Endodermal cell (in vitro differentiated cells): ENCODE measurements around the gene NUP107. TPM values are rescaled to one million over a fixed set of nuclear protein-coding genes. Genes with fewer than 3 reads are reported as not detected.

Experiments used
- DNase-seq: peaks from one replicate; pipeline ENCODE4 v3.0.0-alpha.2; 2017
- H3K27ac ChIP-seq: 2 replicates; pipeline ENCODE4 v1.5.1; 2013; ENCODE audit warnings: mild to moderate bottlenecking, low read depth, low read length, moderate library complexity
- H3K27me3 ChIP-seq: 2 replicates; pipeline ENCODE4 v1.6.1; 2013; ENCODE audit warnings: mild to moderate bottlenecking, low read length, moderate library complexity; ENCODE audit not compliant: insufficient read depth, control insufficient read depth, poor library complexity, severe bottlenecking
- H3K36me3 ChIP-seq: 2 replicates; pipeline ENCODE4 v1.7.0; 2013; ENCODE audit warnings: mild to moderate bottlenecking, low read length, moderate library complexity; ENCODE audit not compliant: control insufficient read depth, insufficient read depth
- H3K4me1 ChIP-seq: one replicate; pipeline ENCODE4 v1.7.0; 2013; ENCODE audit warnings: low read length; ENCODE audit not compliant: control insufficient read depth, insufficient read depth
- H3K4me3 ChIP-seq: 2 replicates; pipeline ENCODE4 v1.5.1; 2013; ENCODE audit warnings: mild to moderate bottlenecking, low read length, moderate library complexity
- H3K9ac ChIP-seq: 2 replicates; pipeline ENCODE4 v1.6.1; 2013; ENCODE audit warnings: mild to moderate bottlenecking, low read length, moderate library complexity; ENCODE audit not compliant: poor library complexity, severe bottlenecking; ENCODE audit errors: extremely low read depth
- H3K9me3 ChIP-seq: 2 replicates; pipeline ENCODE4 v1.6.1; 2013; ENCODE audit warnings: mild to moderate bottlenecking, low read length, moderate library complexity; ENCODE audit not compliant: control insufficient read depth
- H3K27ac Mint-ChIP-seq: 2 replicates; pipeline ENCODE4 v1.8.0; 2020; ENCODE audit warnings: mixed read lengths
- H3K27me3 Mint-ChIP-seq: 2 replicates; pipeline ENCODE4 v1.8.0; 2021; ENCODE audit warnings: mild to moderate bottlenecking, mixed read lengths; ENCODE audit not compliant: insufficient read depth
- H3K36me3 Mint-ChIP-seq: 2 replicates; pipeline ENCODE4 v1.8.0; 2020; ENCODE audit warnings: low read depth, mixed read lengths
- H3K4me1 Mint-ChIP-seq: 2 replicates; pipeline ENCODE4 v1.8.0; 2020; ENCODE audit warnings: mixed read lengths
- H3K4me3 Mint-ChIP-seq: 2 replicates; pipeline ENCODE4 v1.8.0; 2020; ENCODE audit warnings: mild to moderate bottlenecking, moderate library complexity, mixed read lengths
- H3K9me3 Mint-ChIP-seq: 2 replicates; pipeline ENCODE4 v1.8.0; 2020; ENCODE audit warnings: mild to moderate bottlenecking, mixed read lengths
- CTCF ChIP-seq: fragments of 200-600 bp; sonication (generic); conservative IDR thresholded peaks from 2 replicates; pipeline ENCODE4 v1.5.0; 2021; ENCODE audit warnings: antibody characterized with exemption, mild to moderate bottlenecking
- WGBS, 2 experiments: methylation state at CpG; one replicate each; pipeline versions ENCODE4 v1.1.5 to v1.1.7; 2013; ENCODE audit warnings: missing lambda C conversion rate in 2 of 2, mixed read lengths in 1 of 2; ENCODE audit not compliant: insufficient coverage in 1 of 2, insufficient read length in 1 of 2; 5-methylcytosine and 5-hydroxymethylcytosine counted together
- total RNA-seq, 2 donors: library from RNA; stranded (reverse); fragmentation: NEBNext Ultra II Directional in 1 of 2; extraction: Animal tissue kit (Norgen Biotek cat#: 25700) in 1 of 2; gene quantifications; 2 replicates in 1 of 2; 3 replicates in 1 of 2; pipeline ENCODE4 v1.2.1, GENCODE V29; 2021

Gene NUP107
- total RNA-seq, 2 donors from 2014 or later: 116 to 130 TPM

- Mint-ChIP-seq H3K36me3 (peaks cover 70% of the 10 kb centered on the region), H3K9me3 (no peaks in the 10 kb centered on the region)
- no peak for TF ChIP-seq CTCF
Measured at GRCh38 chr12:68761901-68762630, 75.3 kb downstream of the NUP107 start.

DNA sequence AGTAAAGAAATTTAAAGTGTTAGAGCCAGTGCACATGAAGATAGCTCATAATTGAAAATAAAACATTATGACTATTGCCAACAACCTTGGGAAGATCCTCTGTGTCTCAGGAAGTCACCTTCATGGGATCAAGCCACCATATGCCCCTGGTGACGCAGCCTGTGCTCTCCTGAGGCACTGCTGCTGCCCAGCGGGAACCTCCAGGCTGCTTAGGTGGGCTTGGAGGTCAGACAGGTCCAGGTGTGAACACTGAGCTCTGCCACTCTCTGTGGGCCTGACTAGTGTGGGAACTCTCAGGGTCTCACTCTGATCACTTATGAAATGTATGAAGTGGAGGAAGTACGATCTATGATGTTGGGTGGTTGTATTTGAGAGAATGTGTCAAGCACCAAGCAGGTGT, 75.9 kb downstream of the NUP107 start:
- Histone ChIP-seq H3K27ac (no peak overlapping the region), H3K36me3 (peaks cover 51% of the 10 kb centered on the region), H3K9me3 (no peaks in the 10 kb centered on the region), H3K4me1 (no peaks in the 10 kb centered on the region), H3K4me3 (no peak overlapping the region), H3K27me3 (no peaks in the 10 kb centered on the region), H3K9ac (no peak overlapping the region)
- DNase-seq: no peak
- 94 to 100% methylated on average over 1 to 3 of the region's 3 CpGs for WGBS, 2 experiments
- Mint-ChIP-seq H3K4me3 (no peak overlapping the region), H3K27ac (no peak overlapping the region), H3K27me3 (no peaks in the 10 kb centered on the region), H3K36me3 (peaks cover 68% of the 10 kb centered on the region), H3K4me1 (peaks cover 6% of the 10 kb centered on the region), H3K9me3 (no peaks in the 10 kb centered on the region)
- TF ChIP-seq CTCF: no peak

More at GRCh38 chr12:68761901-68762630, 75.3 kb downstream of the NUP107 start:
- peaks cover 57% of the 10 kb centered on the region for H3K36me3 ChIP-seq
- H3K9ac ChIP-seq: no peak overlapping the region
- H3K4me3 Mint-ChIP-seq: no peak overlapping the region
- H3K4me3 ChIP-seq: no peak overlapping the region
- 89 to 95% methylated on average over 5 to 8 of the region's 8 CpGs for WGBS, 2 experiments
- no peaks in the 10 kb centered on the region for H3K27me3 ChIP-seq
- H3K27ac Mint-ChIP-seq: no peak overlapping the region
- no peaks in the 10 kb centered on the region for H3K27me3 Mint-ChIP-seq
- DNase-seq: no peak
- no peak overlapping the region for H3K27ac ChIP-seq
- H3K4me1 ChIP-seq: no peaks in the 10 kb centered on the region
- H3K9me3 ChIP-seq: no peaks in the 10 kb centered on the region
- peaks cover 6% of the 10 kb centered on the region for H3K4me1 Mint-ChIP-seq

DNA sequence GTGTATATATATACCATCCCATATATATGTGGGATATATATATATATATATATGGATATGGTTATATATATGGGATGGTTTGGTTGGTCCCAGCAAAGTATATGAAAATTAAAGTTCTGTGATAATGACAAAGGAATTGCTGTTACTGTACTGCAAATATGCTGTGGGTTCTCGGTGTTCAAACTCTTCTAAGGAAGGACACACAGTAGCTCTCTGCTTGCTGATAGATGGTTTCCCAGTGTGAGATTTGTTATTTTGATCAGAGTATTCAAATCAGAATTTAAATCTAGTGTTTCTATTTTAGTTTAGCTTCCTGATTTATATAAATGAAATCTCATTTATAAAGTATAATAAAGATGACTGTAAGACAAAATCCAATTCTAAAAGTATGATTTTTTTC, 78.9 kb downstream of the NUP107 start:
- 97 to 100% methylated on average over 1 of the region's 1 CpG for WGBS, 2 experiments
- no peak overlapping the region for H3K9ac ChIP-seq
- Mint-ChIP-seq H3K4me1 (peaks cover 6% of the 10 kb centered on the region), H3K27me3 (no peaks in the 10 kb centered on the region), H3K27ac (no peak overlapping the region), H3K4me3 (no peak overlapping the region), H3K9me3 (no peaks in the 10 kb centered on the region), H3K36me3 (peaks cover 48% of the 10 kb centered on the region)
- H3K36me3 ChIP-seq: peaks cover 31% of the 10 kb centered on the region
- no peaks in the 10 kb centered on the region for H3K27me3 ChIP-seq
- TF ChIP-seq CTCF: no peak
- no peak overlapping the region for H3K27ac ChIP-seq
- H3K9me3 ChIP-seq: no peaks in the 10 kb centered on the region
- DNase-seq: no peak
- no peak overlapping the region for H3K4me3 ChIP-seq
- no peaks in the 10 kb centered on the region for H3K4me1 ChIP-seq
